GM12874 (cell line): Measurements from ENCODE around the gene S100A6.

Source experiments
- TF ChIP-seq, protein P1 (sequence below): IDR thresholded peaks from 2 replicates; pipeline ENCODE4 v1.5.1; 2011; ENCODE audit warnings: low read depth, mild to moderate bottlenecking, control low read depth, low read length, moderate library complexity; ENCODE audit not compliant: insufficient read depth

Gene S100A6

GRCh38 chr1:153535242-153536011, at the start of gene S100A6:
TSS of gene S100A6 (minus strand) at chr1:153535991. CDS start at chr1:153535339, 652 bp downstream.
- TF ChIP-seq, protein P1, sequence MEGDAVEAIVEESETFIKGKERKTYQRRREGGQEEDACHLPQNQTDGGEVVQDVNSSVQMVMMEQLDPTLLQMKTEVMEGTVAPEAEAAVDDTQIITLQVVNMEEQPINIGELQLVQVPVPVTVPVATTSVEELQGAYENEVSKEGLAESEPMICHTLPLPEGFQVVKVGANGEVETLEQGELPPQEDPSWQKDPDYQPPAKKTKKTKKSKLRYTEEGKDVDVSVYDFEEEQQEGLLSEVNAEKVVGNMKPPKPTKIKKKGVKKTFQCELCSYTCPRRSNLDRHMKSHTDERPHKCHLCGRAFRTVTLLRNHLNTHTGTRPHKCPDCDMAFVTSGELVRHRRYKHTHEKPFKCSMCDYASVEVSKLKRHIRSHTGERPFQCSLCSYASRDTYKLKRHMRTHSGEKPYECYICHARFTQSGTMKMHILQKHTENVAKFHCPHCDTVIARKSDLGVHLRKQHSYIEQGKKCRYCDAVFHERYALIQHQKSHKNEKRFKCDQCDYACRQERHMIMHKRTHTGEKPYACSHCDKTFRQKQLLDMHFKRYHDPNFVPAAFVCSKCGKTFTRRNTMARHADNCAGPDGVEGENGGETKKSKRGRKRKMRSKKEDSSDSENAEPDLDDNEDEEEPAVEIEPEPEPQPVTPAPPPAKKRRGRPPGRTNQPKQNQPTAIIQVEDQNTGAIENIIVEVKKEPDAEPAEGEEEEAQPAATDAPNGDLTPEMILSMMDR: no peak

DNA sequence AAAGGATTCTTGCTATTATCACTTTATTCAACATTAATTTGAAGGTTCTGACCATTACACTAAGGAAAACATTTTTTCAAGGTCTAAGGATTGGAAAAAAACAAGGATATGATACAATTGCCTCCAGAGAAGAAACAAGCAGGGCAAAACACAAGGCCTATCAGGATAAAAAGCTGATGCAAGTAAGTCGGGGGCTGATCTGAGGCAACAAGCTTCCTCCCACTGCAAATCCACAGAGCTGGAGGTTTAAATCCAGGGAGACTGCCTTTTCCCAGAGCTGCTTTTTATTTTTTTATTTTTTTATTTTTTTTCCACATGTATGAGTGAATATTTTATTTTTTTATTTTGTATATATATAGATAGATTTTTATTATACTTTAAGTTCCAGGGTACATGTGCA, 49.2 kb upstream of the S100A6 start:
- TF ChIP-seq, protein P1: no peak

GRCh38 chr1:153583976-153584375, 48.2 kb upstream of the S100A6 start:
- TF ChIP-seq, protein P1: no peak

DNA sequence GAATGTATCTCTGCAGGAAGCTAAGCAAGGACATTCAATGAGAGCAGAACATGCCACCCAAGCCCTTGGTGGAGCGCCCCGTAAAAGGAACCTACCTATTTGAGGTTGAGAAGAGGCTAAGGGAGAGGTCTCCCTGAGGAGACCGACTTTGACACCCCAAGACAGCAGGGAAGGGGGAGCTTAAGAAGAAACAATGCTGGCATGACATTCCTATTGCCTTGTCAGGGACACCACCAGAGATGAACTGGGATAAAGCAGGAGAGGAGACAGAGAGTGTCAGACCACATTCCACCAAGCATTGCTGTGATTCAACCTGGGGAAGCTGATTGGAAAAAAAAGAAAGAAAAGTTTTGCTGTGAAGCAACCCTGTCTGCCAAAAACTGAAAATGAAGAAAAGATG, 43.1 kb upstream of the S100A6 start:
- TF ChIP-seq, protein P1: no peak

DNA sequence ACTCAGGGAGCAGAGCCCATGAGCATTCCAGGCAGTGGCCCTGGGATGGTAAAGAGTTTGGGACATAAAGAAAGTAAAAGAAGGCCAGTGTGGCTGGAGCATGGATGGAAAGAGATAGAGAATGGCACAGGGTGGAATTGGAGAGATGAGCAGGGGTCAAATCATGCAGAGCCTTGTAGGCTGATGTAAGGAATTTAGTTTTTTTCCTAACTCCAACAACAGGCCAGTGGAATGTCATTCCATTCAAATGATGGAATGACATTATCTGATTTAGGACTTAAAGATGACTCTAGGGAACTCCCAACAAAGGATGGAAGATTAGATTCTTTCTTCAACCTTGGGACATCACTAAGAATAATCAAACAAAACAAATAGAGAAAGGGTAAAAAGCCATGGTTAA, 42.7 kb upstream of the S100A6 start:
- TF ChIP-seq, protein P1: no peak

DNA sequence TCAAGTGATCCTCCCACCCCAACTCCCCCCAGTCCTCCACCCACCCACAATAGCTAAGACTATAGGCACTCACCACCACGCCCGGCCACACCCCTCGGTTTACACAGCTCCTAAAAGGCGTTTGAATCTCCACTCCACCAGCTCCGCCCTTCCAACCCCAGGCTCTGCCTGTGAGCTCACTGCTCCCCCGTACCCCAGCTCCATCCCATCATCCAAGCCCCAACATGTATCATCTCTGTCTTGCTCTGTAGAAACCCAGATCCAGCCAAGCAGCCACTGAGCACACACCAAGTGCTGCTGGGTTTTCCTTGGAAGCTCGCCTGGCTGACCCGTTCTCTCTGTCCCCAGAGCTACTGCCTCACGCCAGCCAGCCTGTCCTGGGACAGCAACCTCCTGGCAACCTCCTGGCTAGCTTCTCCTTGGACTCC, 41.8 kb upstream of the S100A6 start:
- TF ChIP-seq, protein P1: no peak

DNA sequence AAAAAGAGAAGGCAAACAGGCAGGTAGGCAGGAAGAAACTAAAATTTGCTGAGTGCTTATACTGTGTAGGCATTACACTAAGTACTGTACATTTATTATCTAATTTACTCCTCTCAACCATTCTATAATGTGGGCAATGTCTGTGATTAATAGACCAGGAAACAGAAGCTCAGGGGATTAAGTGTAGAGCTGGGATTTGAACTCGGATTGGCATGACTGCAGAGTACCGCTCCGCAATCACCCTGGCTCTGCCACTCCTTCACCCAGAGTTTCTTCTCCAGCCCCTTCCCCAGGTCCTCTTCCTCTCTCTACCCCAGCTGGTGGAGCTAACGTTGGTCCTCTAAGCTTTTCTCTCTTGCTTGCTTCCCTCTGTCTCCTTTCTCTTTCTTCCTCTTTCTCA, 41.3 kb upstream of the S100A6 start:
- TF ChIP-seq, protein P1: no peak
